HepG2 (cell line): ENCODE results near the gene MCFD2. TPM values are rescaled to one million over a fixed set of nuclear protein-coding genes. Genes with fewer than 3 reads are reported as not detected.
A peak's percentile ranks its signal among the peaks of the same experiment; 100 is the strongest.

Experiments used
- GTF2F1 ChIP-seq: fragments of 150-350 bp; IDR thresholded peaks from 2 replicates; pipeline ENCODE4 v1.6.1; 2014; ENCODE audit warnings: low read length
- HNF4G ChIP-seq, 2 experiments: sonication (generic) in 1 of 2; formaldehyde crosslinking in 1 of 2; IDR thresholded peaks; 2 replicates each; pipeline versions ENCODE4 v1.4.0 to v1.6.1; 2011 to 2020; ENCODE audit warnings: borderline replicate concordance in 2 of 2, low read depth in 2 of 2, mild to moderate bottlenecking in 2 of 2, low read length in 1 of 2, missing genetic modification reagents in 1 of 2, moderate library complexity in 1 of 2
- KLF6 ChIP-seq: IDR thresholded peaks from 2 replicates; pipeline ENCODE4 v1.8.0; 2016; ENCODE audit warnings: missing biosample characterization, missing genetic modification reagents
- NR1H2 ChIP-seq: sonication (generic); formaldehyde crosslinking; IDR thresholded peaks from 2 replicates; pipeline ENCODE4 v1.8.1; 2022; ENCODE audit warnings: low read depth, missing genetic modification reagents, borderline replicate concordance
- NR2F2 ChIP-seq: IDR thresholded peaks from 2 replicates; pipeline ENCODE4 v1.6.1; 2012; ENCODE audit warnings: low read depth, inconsistent platforms, borderline replicate concordance
- POLR2A ChIP-seq, 2 experiments: IDR thresholded peaks; 2 replicates each; pipeline ENCODE4 v1.6.1; 2011; ENCODE audit warnings: low read depth in 2 of 2, low read length in 2 of 2, mild to moderate bottlenecking in 1 of 2, moderate library complexity in 1 of 2; ENCODE audit not compliant: insufficient read depth in 1 of 2
- SNAPC4 ChIP-seq: sonication (generic); formaldehyde crosslinking; IDR thresholded peaks from 2 replicates; pipeline ENCODE4 v1.4.0; 2020; ENCODE audit warnings: mild to moderate bottlenecking, missing genetic modification reagents
- TEAD2 ChIP-seq: sonication (generic); formaldehyde crosslinking; IDR thresholded peaks from 2 replicates; pipeline ENCODE4 v1.9.0; 2021; ENCODE audit warnings: missing genetic modification reagents
- TEAD3 ChIP-seq: optimal IDR thresholded peaks from 2 replicates; pipeline ENCODE3; 2016; ENCODE audit warnings: borderline replicate concordance
- ZBTB2 ChIP-seq: sonication (generic); formaldehyde crosslinking; IDR thresholded peaks from 2 replicates; pipeline ENCODE4 v1.8.0; 2022; ENCODE audit warnings: low read depth, missing genetic modification reagents
- ZBTB25 ChIP-seq: IDR thresholded peaks from 2 replicates; pipeline ENCODE4 v1.6.1; 2018; ENCODE audit warnings: missing genetic modification reagents
- ZNF124 ChIP-seq: sonication (generic); formaldehyde crosslinking; IDR thresholded peaks from 2 replicates; pipeline ENCODE4 v1.4.0; 2020; ENCODE audit warnings: missing genetic modification reagents
- ZNF235 ChIP-seq: sonication (generic); formaldehyde crosslinking; IDR thresholded peaks from 2 replicates; pipeline ENCODE4 v1.8.1; 2023; ENCODE audit warnings: mild to moderate bottlenecking, missing genetic modification reagents, borderline replicate concordance
- ZNF251 ChIP-seq: sonication (generic); formaldehyde crosslinking; IDR thresholded peaks from 2 replicates; pipeline ENCODE4 v1.9.0; 2021; ENCODE audit warnings: mild to moderate bottlenecking, missing genetic modification reagents
- ZNF329 ChIP-seq: sonication (generic); formaldehyde crosslinking; IDR thresholded peaks from 2 replicates; pipeline ENCODE4 v1.9.0; 2021; ENCODE audit warnings: low read depth, mild to moderate bottlenecking, missing genetic modification reagents
- ZNF337 ChIP-seq: sonication (generic); formaldehyde crosslinking; IDR thresholded peaks from 2 replicates; pipeline ENCODE4 v1.5.1; 2020; ENCODE audit warnings: missing genetic modification reagents, low read depth, mild to moderate bottlenecking, borderline replicate concordance
- ZNF383 ChIP-seq: sonication (generic); formaldehyde crosslinking; IDR thresholded peaks from 2 replicates; pipeline ENCODE4 v1.4.0; 2020; ENCODE audit warnings: missing genetic modification reagents, mild to moderate bottlenecking, borderline replicate concordance
- ZXDC ChIP-seq: sonication (generic); formaldehyde crosslinking; IDR thresholded peaks from 2 replicates; pipeline ENCODE4 v1.5.0; 2020; ENCODE audit warnings: mild to moderate bottlenecking, missing genetic modification reagents
- polyA plus RNA-seq, 8 experiments: library from polyadenylated mRNA; depleted of rRNA in 3 of 8; stranded (reverse) in 7 of 8; unstranded in 1 of 8; fragments of >200 nt; fragmentation: Illumina TruSeq in 4 of 8; extraction: Trizol in 4 of 8; gene quantifications; 2 replicates each; pipeline versions ENCODE4 v1.2.1 to v1.2.3, GENCODE V29; 2011 to 2016; ENCODE audit warnings: low read depth in 4 of 8, missing spikeins in 1 of 8, mixed read lengths in 1 of 8; ENCODE audit not compliant: insufficient read depth in 1 of 8
- total RNA-seq, 5 experiments: library from RNA; depleted of rRNA; stranded (reverse); fragments of >200 nt; fragmentation: Illumina TruSeq; extraction: Trizol; gene quantifications; 2 replicates each; pipeline ENCODE4 v1.2.3, GENCODE V29; 2016; ENCODE audit warnings: low read depth in 1 of 5

Gene MCFD2
- total and polyA plus RNA-seq, 2 of the 13 experiments (the other 11 are each of a cell fraction or from before 2014, with no cell fraction given) = 183 to 232 TPM

GRCh38 chr2:46913471-46914381, 1.9 kb downstream of the MCFD2 start (continued):
- 0 out of 2 replicates have a peak, but pooled peaks have one; percentile 42 for TF ChIP-seq ZNF383 (CRISPR knock-in tag)
- TF ChIP-seq HNF4G (IDR thresholded peaks at IDR 0.05; ENCODE audit: borderline replicate concordance, low read depth, low read length) = no peak
- TF ChIP-seq HNF4G (CRISPR knock-in tag; IDR thresholded peaks at IDR 0.05; ENCODE audit: borderline replicate concordance, low read depth) = no peak
- peak; percentile 20; the same call in 1 of the 2 replicates for TF ChIP-seq KLF6 (CRISPR knock-in tag)
- TF ChIP-seq ZBTB2 (CRISPR knock-in tag) = no peak
- TF ChIP-seq ZNF251 = no peak
- TF ChIP-seq ZNF235 (CRISPR knock-in tag) = no peak
- no peak for TF ChIP-seq NR1H2 (CRISPR knock-in tag)
- 0 out of 2 replicates have a peak, but pooled peaks have one; percentile 18 for TF ChIP-seq ZNF124 (CRISPR knock-in tag)
- TF ChIP-seq NR2F2 = no peak
- no peak for TF ChIP-seq GTF2F1
- no peak for TF ChIP-seq ZXDC (CRISPR knock-in tag)
- TF ChIP-seq TEAD2 (CRISPR knock-in tag) = no peak
- TF ChIP-seq POLR2A (IDR thresholded peaks at IDR 0.05; ENCODE audit: insufficient read depth in 1 of 2, low read depth in 2 of 2, low read length in 2 of 2) = no peak; a peak in 1 of 4 replicates
- TF ChIP-seq ZNF329 = no peak
- TF ChIP-seq TEAD3 (CRISPR knock-in tag) = peak; percentile 5
- TF ChIP-seq SNAPC4 = peak; percentile 58; the same call in 1 of the 2 replicates
- no peak for TF ChIP-seq ZBTB25
- no peak for TF ChIP-seq ZNF337 (CRISPR knock-in tag)
